Parathyroid adenoma (tissue), 2 donors: ENCODE results near the gene BARD1.

Experiments used
- H2AFZ ChIP-seq: fragments of 300-600 bp; sonication (generic); one replicate; pipeline ENCODE4 v1.7.0; 2017; ENCODE audit warnings: antibody characterized with exemption, mild to moderate bottlenecking
- H3K27ac ChIP-seq: fragments of 300-600 bp; sonication (generic); one replicate; pipeline ENCODE4 v1.7.0; 2017
- H3K27me3 ChIP-seq: fragments of 300-600 bp; sonication (generic); one replicate; pipeline ENCODE4 v1.7.0; 2017; ENCODE audit warnings: low read length; ENCODE audit not compliant: control insufficient read depth, insufficient read depth
- H3K36me3 ChIP-seq: fragments of 300-600 bp; sonication (generic); one replicate; pipeline ENCODE4 v1.7.0; 2017; ENCODE audit warnings: low read length; ENCODE audit not compliant: control insufficient read depth, insufficient read depth
- H3K4me1 ChIP-seq: fragments of 300-600 bp; sonication (generic); one replicate; pipeline ENCODE4 v1.7.0; 2017; ENCODE audit warnings: control low read depth
- H3K4me2 ChIP-seq: fragments of 300-600 bp; sonication (generic); one replicate; pipeline ENCODE4 v1.7.0; 2017; ENCODE audit warnings: low read length
- H3K4me3 ChIP-seq: fragments of 300-600 bp; sonication (generic); one replicate; pipeline ENCODE4 v1.7.0; 2017; ENCODE audit warnings: low read depth, low read length
- H3K79me2 ChIP-seq: fragments of 300-600 bp; sonication (generic); one replicate; pipeline ENCODE4 v1.7.0; 2017; ENCODE audit warnings: control low read depth
- H3K9ac ChIP-seq: fragments of 300-600 bp; sonication (generic); one replicate; pipeline ENCODE4 v1.7.0; 2017; ENCODE audit warnings: mild to moderate bottlenecking
- H3K9me3 ChIP-seq: fragments of 300-600 bp; sonication (generic); one replicate; pipeline ENCODE4 v1.7.0; 2017; ENCODE audit warnings: low read length; ENCODE audit not compliant: control insufficient read depth
- TF ChIP-seq, protein P1 (sequence below): fragments of 300-600 bp; sonication (generic); IDR thresholded peaks from one replicate; pipeline ENCODE4 v1.7.0; 2017; ENCODE audit warnings: antibody characterized with exemption, mild to moderate bottlenecking
- donor health status: primary hyperparathyroidism.

The BARD1 gene

DNA sequence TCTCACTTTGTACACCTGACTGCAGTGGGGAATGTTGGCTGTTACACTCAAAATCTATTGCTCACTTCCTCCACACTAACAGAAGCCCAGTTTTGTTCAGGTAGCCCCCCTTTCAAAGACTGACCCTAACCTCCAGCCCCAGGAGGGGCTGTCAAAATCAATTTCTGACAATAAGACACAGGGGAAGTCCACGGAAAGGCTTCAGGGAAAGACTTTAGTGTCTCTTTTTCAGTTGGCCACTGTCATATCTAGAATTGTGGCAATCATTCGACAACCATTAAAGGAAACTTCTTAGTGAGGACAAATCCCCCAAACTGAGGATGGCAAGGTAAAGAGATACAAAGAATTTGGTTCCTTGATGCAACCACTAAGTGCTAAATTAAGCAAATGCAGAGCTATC lies 59.0 kb downstream of the BARD1 start:
- Histone ChIP-seq H3K9me3 (no peaks in the 10 kb centered on the region), H3K27me3 (no peaks in the 10 kb centered on the region), H3K4me1 (peaks cover 4% of the 10 kb centered on the region), H3K27ac (no peak overlapping the region), H3K4me3 (no peak overlapping the region), H3K4me2 (no peak overlapping the region), H3K9ac (no peak overlapping the region), H3K36me3 (no peaks in the 10 kb centered on the region), H2AFZ (no peak overlapping the region), H3K79me2 (no peaks in the 10 kb centered on the region)
- TF ChIP-seq, protein P1, sequence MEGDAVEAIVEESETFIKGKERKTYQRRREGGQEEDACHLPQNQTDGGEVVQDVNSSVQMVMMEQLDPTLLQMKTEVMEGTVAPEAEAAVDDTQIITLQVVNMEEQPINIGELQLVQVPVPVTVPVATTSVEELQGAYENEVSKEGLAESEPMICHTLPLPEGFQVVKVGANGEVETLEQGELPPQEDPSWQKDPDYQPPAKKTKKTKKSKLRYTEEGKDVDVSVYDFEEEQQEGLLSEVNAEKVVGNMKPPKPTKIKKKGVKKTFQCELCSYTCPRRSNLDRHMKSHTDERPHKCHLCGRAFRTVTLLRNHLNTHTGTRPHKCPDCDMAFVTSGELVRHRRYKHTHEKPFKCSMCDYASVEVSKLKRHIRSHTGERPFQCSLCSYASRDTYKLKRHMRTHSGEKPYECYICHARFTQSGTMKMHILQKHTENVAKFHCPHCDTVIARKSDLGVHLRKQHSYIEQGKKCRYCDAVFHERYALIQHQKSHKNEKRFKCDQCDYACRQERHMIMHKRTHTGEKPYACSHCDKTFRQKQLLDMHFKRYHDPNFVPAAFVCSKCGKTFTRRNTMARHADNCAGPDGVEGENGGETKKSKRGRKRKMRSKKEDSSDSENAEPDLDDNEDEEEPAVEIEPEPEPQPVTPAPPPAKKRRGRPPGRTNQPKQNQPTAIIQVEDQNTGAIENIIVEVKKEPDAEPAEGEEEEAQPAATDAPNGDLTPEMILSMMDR, result no peak

- no peak overlapping the region for H3K4me2 ChIP-seq
- no peaks in the 10 kb centered on the region for H3K9me3 ChIP-seq
- H3K4me1 ChIP-seq, result no peaks in the 10 kb centered on the region
- no peak overlapping the region for H3K4me3 ChIP-seq
- no peaks in the 10 kb centered on the region for H3K79me2 ChIP-seq
- no peak overlapping the region for H2AFZ ChIP-seq
- H3K27me3 ChIP-seq, result no peaks in the 10 kb centered on the region
- H3K9ac ChIP-seq, result no peak overlapping the region
- TF ChIP-seq, protein P1, result no peak
- H3K27ac ChIP-seq, result no peak overlapping the region
- no peaks in the 10 kb centered on the region for H3K36me3 ChIP-seq
These were observed 61.5 kb downstream of the BARD1 start for GRCh38 chr2:214747992-214748391.

- H2AFZ ChIP-seq, result no peak overlapping the region
- H3K4me3 ChIP-seq, result no peak overlapping the region
- H3K36me3 ChIP-seq, result no peaks in the 10 kb centered on the region
- no peaks in the 10 kb centered on the region for H3K27me3 ChIP-seq
- H3K27ac ChIP-seq, result no peak overlapping the region
- no peak overlapping the region for H3K4me2 ChIP-seq
- H3K9ac ChIP-seq, result no peak overlapping the region
- no peaks in the 10 kb centered on the region for H3K79me2 ChIP-seq
- no peaks in the 10 kb centered on the region for H3K4me1 ChIP-seq
- TF ChIP-seq, protein P1, result no peak
- no peaks in the 10 kb centered on the region for H3K9me3 ChIP-seq
These were observed 67.4 kb downstream of the BARD1 start for GRCh38 chr2:214742119-214742518.

DNA sequence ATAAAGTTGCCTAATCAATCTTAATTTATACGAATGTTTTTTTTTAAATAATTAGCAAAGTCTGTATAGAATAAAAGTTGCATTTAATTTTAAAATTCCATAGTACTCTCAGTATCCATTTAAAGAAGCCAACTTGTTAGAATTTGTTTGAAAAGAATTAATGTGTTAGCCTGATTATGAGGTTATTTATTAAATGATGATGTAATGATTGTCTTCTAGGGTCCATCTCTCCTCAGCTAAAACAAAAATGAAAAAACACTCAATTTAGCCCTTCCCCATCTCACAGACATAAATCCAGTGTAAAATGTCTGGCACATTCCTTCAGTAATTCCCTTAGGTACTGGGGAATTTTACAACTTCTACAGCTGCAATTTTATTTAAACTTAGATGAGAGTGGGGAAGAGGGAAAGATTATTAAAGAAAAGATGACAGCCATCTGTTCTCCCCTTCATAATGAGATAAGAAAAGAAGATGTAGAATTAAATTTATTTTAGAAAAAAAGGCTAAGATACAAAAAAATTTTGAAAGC lies 68.6 kb downstream of the BARD1 start:
- H3K9ac ChIP-seq, result no peak overlapping the region
- no peak overlapping the region for H3K4me3 ChIP-seq
- TF ChIP-seq, protein P1, result no peak
- H2AFZ ChIP-seq, result no peak overlapping the region
- no peak overlapping the region for H3K4me2 ChIP-seq
- no peak overlapping the region for H3K27ac ChIP-seq
- no peaks in the 10 kb centered on the region for H3K9me3 ChIP-seq
- no peaks in the 10 kb centered on the region for H3K79me2 ChIP-seq
- no peaks in the 10 kb centered on the region for H3K36me3 ChIP-seq
- H3K27me3 ChIP-seq, result no peaks in the 10 kb centered on the region
- no peaks in the 10 kb centered on the region for H3K4me1 ChIP-seq

DNA sequence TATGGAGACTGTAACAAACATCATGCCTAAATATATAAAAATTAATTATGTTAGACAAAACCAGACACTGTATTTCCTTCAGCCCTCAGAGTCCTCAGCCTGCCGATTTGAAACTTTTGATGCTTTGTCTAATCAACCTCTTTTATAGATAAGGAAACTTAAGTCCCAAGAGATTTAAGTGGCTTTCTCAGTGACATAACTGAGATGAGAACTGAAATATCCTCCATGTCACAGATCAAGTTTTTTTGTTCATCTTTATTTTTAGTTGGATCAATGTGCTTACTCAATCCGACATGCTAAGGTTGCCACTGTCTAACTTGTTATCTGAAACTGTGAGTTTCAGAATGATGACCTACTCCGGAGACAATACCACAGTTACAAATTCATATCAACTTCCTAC lies 72.3 kb downstream of the BARD1 start:
- Histone ChIP-seq H3K79me2 (no peaks in the 10 kb centered on the region), H3K27me3 (no peaks in the 10 kb centered on the region), H3K36me3 (no peaks in the 10 kb centered on the region), H3K27ac (no peak overlapping the region), H3K9ac (no peak overlapping the region), H2AFZ (no peak overlapping the region), H3K4me2 (no peak overlapping the region), H3K9me3 (no peaks in the 10 kb centered on the region), H3K4me1 (no peaks in the 10 kb centered on the region), H3K4me3 (no peak overlapping the region)
- TF ChIP-seq, protein P1, result no peak
